ENCODE results near the gene WWOX. TPM values are rescaled to one million over a fixed set of nuclear protein-coding genes. Genes with fewer than 3 reads are reported as not detected.

The WWOX gene
- total RNA-seq, 1 donor from 2014 or later = 12.6 TPM

GRCh38 chr16:78791926-78792325 is 692.5 kb downstream of the WWOX start:
- no peaks in the 10 kb centered on the region for H3K27me3 ChIP-seq (ENCODE audit: control insufficient read depth, insufficient read depth, low read length)
- no peak for DNase-seq (ENCODE audit: low read depth)

DNA sequence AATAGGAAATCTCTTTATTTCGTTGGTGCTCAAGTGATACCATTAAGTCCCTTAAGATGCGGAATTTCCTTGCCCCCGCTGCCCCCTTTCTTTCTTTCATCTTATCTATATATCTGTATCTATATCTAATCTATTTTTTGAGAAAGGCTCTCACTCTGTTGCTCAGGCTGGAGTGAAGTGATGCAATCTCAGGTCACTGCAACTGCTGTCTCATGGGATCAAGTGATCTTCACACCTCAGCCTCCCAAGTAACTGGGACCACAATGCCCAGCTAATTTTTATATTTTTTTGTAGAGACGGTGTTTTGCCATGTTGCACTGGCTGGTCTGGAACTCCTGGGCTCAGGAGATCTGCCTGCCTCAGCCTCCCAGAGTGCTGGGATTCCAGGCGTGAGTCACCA is 693.5 kb downstream of the WWOX start:
- TF ChIP-seq CTCF (IDR thresholded peaks at IDR 0.05; ENCODE audit: insufficient read depth, low read length, severe bottlenecking) = no peak
- DNase-seq (ENCODE audit: low read depth) (no peak), FAIRE-seq (no peak)

More at GRCh38 chr16:78791926-78792325, 692.5 kb downstream of the WWOX start:
- no peak overlapping the region for H3K4me3 ChIP-seq (ENCODE audit: low read depth, low read length)
- no peak for TF ChIP-seq CTCF (IDR thresholded peaks at IDR 0.05; ENCODE audit: insufficient read depth, low read length, severe bottlenecking)
- H3K36me3 ChIP-seq (ENCODE audit: control insufficient read depth, insufficient read depth, low read length) = no peaks in the 10 kb centered on the region
- FAIRE-seq = no peak

GRCh38 chr16:78794581-78795250 is 695.3 kb downstream of the WWOX start:
- FAIRE-seq (peak; percentile 7), DNase-seq (ENCODE audit: low read depth) (no peak)
- no peak for TF ChIP-seq CTCF (IDR thresholded peaks at IDR 0.05; ENCODE audit: insufficient read depth, low read length, severe bottlenecking)
- no peak overlapping the region for H3K4me3 ChIP-seq (ENCODE audit: low read depth, low read length)
- H3K27me3 ChIP-seq (ENCODE audit: control insufficient read depth, insufficient read depth, low read length) = no peaks in the 10 kb centered on the region
- no peaks in the 10 kb centered on the region for H3K36me3 ChIP-seq (ENCODE audit: control insufficient read depth, insufficient read depth, low read length)

More for the DNA sequence above, 693.5 kb downstream of the WWOX start:
- Histone ChIP-seq H3K4me3 (ENCODE audit: low read depth, low read length) (no peak overlapping the region), H3K36me3 (ENCODE audit: control insufficient read depth, insufficient read depth, low read length) (no peaks in the 10 kb centered on the region), H3K27me3 (ENCODE audit: control insufficient read depth, insufficient read depth, low read length) (no peaks in the 10 kb centered on the region)

- H3K36me3 ChIP-seq (ENCODE audit: control insufficient read depth, insufficient read depth, low read length) = no peaks in the 10 kb centered on the region
- TF ChIP-seq CTCF (IDR thresholded peaks at IDR 0.05; ENCODE audit: insufficient read depth, low read length, severe bottlenecking) = no peak
- DNase-seq (ENCODE audit: low read depth) (no peak), FAIRE-seq (no peak)
- H3K27me3 ChIP-seq (ENCODE audit: control insufficient read depth, insufficient read depth, low read length) = no peaks in the 10 kb centered on the region
- no peak overlapping the region for H3K4me3 ChIP-seq (ENCODE audit: low read depth, low read length)
Measured at GRCh38 chr16:78795433-78795832, 696.0 kb downstream of the WWOX start.

DNA sequence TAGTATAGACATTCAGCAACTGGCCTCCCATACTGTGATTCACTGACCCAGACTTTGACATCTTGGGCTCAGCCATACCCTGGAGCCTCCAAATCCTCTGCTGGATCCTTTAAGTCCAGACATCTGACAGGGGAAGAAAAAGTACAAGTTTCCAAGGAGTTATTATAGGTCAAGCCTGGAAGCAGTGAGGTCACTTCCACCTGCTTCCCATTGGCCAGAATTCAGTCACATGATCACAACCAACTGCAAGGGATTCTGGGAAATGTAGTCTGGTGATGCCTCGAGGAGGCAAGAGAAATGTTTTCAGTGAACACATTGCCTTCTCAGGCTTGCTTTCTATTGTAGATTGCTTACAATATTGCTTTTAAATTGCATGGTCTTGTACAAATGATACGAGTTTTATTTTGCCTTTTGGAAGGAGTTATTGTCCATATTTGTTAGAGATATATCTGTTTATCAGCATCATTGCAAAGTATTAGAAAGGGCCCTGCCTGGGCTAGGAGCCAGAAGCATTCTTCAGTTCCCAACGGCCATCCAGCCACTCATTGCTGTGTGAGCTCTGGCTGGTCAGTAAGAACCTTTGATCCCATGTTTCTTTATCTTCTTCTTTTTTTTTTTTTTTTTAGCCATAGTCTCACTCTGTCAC is 696.9 kb downstream of the WWOX start:
- no peaks in the 10 kb centered on the region for H3K36me3 ChIP-seq (ENCODE audit: control insufficient read depth, insufficient read depth, low read length)
- H3K27me3 ChIP-seq (ENCODE audit: control insufficient read depth, insufficient read depth, low read length) = no peaks in the 10 kb centered on the region
- TF ChIP-seq CTCF (IDR thresholded peaks at IDR 0.05; ENCODE audit: insufficient read depth, low read length, severe bottlenecking) = no peak
- DNase-seq (ENCODE audit: low read depth) (peak; percentile 44), FAIRE-seq (no peak)
- H3K4me3 ChIP-seq (ENCODE audit: low read depth, low read length) = no peak overlapping the region

Measured in bronchial epithelial cell (primary cell).